ENCODE measurements around the gene A4GNT.
"Not testable (repeated sequence)": the region's sequence is repeated elsewhere in the genome, so short reads cannot be mapped to it uniquely, and the experiment has no call there.

DNA sequence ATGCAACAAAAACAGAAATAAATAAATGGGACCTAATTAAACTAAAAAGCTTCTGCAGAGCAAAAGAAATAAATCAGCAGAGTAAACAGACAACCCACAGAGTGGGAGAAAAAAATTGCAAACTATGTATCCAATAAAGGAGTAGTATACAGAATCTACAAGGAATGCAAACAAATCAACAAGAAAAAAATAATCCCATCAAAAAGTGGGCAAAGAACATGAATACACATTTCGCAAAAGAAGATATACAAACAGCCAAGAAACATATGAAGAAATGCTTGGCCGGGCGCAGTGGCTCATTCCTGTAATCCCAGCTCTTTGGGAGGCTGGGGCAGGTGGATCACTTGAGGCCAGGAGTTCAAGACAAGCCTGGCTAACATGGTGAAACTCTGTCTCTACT, 10.0 kb upstream of the A4GNT start:
- not testable (repeated sequence) for TF ChIP-seq EZH2 (IDR thresholded peaks at IDR 0.05); POLR2AphosphoS5 (IDR thresholded peaks at IDR 0.05; ENCODE audit: borderline replicate concordance, low read depth, low read length); FOXP2 (optimal IDR thresholded peaks at IDR 0.05; ENCODE audit: control extremely low read depth, extremely low read length, insufficient read depth)
